ENCODE data around the gene YJEFN3.

- TF ChIP-seq CTCF (IDR thresholded peaks at IDR 0.05; ENCODE audit: low read depth, low read length, missing input control) (no peak), YY1 (IDR thresholded peaks at IDR 0.05) (no peak), REST (IDR thresholded peaks at IDR 0.05) (no peak), SP1 (IDR thresholded peaks at IDR 0.05) (no peak), EGR1 (IDR thresholded peaks at IDR 0.05; ENCODE audit: low read depth in 2 of 2) (no peak), MAX (IDR thresholded peaks at IDR 0.05) (no peak), RAD21 (IDR thresholded peaks at IDR 0.05) (no peak), ZBTB33 (IDR thresholded peaks at IDR 0.05) (no peak), JUND (IDR thresholded peaks at IDR 0.05) (no peak), GABPA (IDR thresholded peaks at IDR 0.05 in 1 of 2, conservative IDR thresholded peaks at IDR 0.05 in 1 of 2) (no peak)
Measured at GRCh38 chr19:19542507-19542906, 13.8 kb downstream of the YJEFN3 start.
